Ishikawa (cell line): ENCODE measurements around the gene ZNF586.

Experiments used
- CEBPB ChIP-seq: IDR thresholded peaks from 2 replicates; pipeline ENCODE4 v1.6.1; 2012
- CREB1 ChIP-seq: IDR thresholded peaks from 2 replicates; pipeline ENCODE4 v1.6.1; 2012; ENCODE audit warnings: low read depth
- EGR1 ChIP-seq: IDR thresholded peaks from 2 replicates; pipeline ENCODE4 v1.6.1; 2012
- EP300 ChIP-seq: IDR thresholded peaks from 2 replicates; pipeline ENCODE4 v1.6.1; 2012; ENCODE audit warnings: borderline replicate concordance
- FOXM1 ChIP-seq: IDR thresholded peaks from 2 replicates; pipeline ENCODE4 v1.6.1; 2012; ENCODE audit warnings: low read depth, borderline replicate concordance
- NFIC ChIP-seq: IDR thresholded peaks from 2 replicates; pipeline ENCODE4 v1.6.1; 2012
- RAD21 ChIP-seq: IDR thresholded peaks from 2 replicates; pipeline ENCODE4 v1.6.1; 2012; ENCODE audit warnings: low read depth
- TAF1 ChIP-seq: IDR thresholded peaks from 2 replicates; pipeline ENCODE4 v1.6.1; 2012; ENCODE audit warnings: low read depth, mild to moderate bottlenecking
- TCF12 ChIP-seq: IDR thresholded peaks from 2 replicates; pipeline ENCODE4 v1.6.1; 2012; ENCODE audit warnings: low read depth
- TEAD4 ChIP-seq: IDR thresholded peaks from 2 replicates; pipeline ENCODE4 v1.6.1; 2012
- YY1 ChIP-seq: IDR thresholded peaks from 2 replicates; pipeline ENCODE4 v1.6.1; 2012; ENCODE audit warnings: low read depth
- ZBTB7A ChIP-seq: IDR thresholded peaks from 2 replicates; pipeline ENCODE4 v1.6.1; 2012; ENCODE audit warnings: low read depth
- TF ChIP-seq, protein P1 (sequence below): IDR thresholded peaks from 2 replicates; pipeline ENCODE4 v1.6.1; 2012
- TF ChIP-seq, protein P2 (sequence below): IDR thresholded peaks from 2 replicates; pipeline ENCODE4 v1.6.1; 2012
- TF ChIP-seq, protein P3 (sequence below): IDR thresholded peaks from 2 replicates; pipeline ENCODE4 v1.6.1; 2012; ENCODE audit warnings: low read depth, mild to moderate bottlenecking

Gene ZNF586

DNA sequence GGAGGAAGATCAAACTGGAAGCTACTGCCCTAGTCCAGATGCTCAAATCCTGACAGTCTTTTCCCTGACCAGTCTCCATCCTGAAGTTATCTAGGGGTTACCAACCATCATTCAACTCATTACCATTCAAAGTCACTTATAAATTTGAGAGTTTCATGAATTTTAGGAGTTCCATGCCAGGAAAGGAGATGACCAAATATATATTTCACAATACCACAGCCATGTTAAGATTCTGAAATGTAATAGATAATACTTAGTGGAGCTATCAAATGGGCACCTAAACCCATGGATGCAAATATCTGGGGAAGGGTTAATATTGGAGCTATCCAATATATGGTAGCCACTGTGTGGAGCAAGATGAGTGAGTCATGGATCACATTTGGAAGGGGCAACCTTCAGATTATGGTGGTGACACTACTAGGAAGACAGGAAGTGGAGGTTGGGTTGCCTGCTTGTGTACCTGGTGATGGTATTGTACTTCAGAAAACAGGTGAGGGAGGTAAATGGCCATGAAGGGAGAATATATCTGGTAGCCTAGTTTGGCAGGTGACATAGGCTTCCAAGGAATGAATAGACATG lies 18.7 kb downstream of the ZNF586 start:
- no peak for TF ChIP-seq EP300
- TF ChIP-seq FOXM1, result no peak
- TF ChIP-seq, protein P1, sequence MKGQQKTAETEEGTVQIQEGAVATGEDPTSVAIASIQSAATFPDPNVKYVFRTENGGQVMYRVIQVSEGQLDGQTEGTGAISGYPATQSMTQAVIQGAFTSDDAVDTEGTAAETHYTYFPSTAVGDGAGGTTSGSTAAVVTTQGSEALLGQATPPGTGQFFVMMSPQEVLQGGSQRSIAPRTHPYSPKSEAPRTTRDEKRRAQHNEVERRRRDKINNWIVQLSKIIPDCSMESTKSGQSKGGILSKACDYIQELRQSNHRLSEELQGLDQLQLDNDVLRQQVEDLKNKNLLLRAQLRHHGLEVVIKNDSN, result no peak
- TF ChIP-seq, protein P2, sequence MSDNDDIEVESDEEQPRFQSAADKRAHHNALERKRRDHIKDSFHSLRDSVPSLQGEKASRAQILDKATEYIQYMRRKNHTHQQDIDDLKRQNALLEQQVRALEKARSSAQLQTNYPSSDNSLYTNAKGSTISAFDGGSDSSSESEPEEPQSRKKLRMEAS, result no peak
- no peak for TF ChIP-seq TCF12
- TF ChIP-seq ZBTB7A, result no peak
- no peak for TF ChIP-seq EGR1
- TF ChIP-seq NFIC, result no peak
- TF ChIP-seq YY1, result no peak
- TF ChIP-seq, protein P3, sequence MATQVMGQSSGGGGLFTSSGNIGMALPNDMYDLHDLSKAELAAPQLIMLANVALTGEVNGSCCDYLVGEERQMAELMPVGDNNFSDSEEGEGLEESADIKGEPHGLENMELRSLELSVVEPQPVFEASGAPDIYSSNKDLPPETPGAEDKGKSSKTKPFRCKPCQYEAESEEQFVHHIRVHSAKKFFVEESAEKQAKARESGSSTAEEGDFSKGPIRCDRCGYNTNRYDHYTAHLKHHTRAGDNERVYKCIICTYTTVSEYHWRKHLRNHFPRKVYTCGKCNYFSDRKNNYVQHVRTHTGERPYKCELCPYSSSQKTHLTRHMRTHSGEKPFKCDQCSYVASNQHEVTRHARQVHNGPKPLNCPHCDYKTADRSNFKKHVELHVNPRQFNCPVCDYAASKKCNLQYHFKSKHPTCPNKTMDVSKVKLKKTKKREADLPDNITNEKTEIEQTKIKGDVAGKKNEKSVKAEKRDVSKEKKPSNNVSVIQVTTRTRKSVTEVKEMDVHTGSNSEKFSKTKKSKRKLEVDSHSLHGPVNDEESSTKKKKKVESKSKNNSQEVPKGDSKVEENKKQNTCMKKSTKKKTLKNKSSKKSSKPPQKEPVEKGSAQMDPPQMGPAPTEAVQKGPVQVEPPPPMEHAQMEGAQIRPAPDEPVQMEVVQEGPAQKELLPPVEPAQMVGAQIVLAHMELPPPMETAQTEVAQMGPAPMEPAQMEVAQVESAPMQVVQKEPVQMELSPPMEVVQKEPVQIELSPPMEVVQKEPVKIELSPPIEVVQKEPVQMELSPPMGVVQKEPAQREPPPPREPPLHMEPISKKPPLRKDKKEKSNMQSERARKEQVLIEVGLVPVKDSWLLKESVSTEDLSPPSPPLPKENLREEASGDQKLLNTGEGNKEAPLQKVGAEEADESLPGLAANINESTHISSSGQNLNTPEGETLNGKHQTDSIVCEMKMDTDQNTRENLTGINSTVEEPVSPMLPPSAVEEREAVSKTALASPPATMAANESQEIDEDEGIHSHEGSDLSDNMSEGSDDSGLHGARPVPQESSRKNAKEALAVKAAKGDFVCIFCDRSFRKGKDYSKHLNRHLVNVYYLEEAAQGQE, result no peak
- TF ChIP-seq CREB1, result no peak
- no peak for TF ChIP-seq RAD21
- no peak for TF ChIP-seq TEAD4
- no peak for TF ChIP-seq TAF1
- no peak for TF ChIP-seq CEBPB

DNA sequence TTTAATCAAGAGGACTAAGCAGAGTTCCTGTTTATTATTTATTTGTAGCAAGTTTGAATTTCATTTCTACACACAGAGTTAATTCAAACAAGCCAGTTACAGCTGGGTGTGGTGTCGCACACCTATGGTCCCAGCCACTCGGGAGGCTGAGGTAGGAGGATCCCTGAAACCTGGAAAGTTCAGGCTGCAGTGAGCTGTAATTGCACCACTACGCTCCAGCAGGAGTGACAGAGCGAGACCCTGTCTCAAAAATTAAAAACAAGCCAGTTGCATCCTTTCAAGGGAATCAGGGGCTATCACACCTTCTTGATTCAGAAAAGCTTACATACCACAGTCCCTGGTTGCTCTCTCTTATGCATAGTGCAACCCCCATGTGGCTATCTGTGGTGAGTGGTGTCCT lies 19.8 kb downstream of the ZNF586 start:
- TF ChIP-seq YY1, result no peak
- TF ChIP-seq, protein P2, result no peak
- TF ChIP-seq, protein P3, result no peak
- no peak for TF ChIP-seq EP300
- TF ChIP-seq FOXM1, result no peak
- TF ChIP-seq RAD21, result no peak
- TF ChIP-seq, protein P1, result no peak
- TF ChIP-seq NFIC, result no peak
- no peak for TF ChIP-seq TCF12
- no peak for TF ChIP-seq TEAD4
- no peak for TF ChIP-seq CREB1
- no peak for TF ChIP-seq CEBPB
- TF ChIP-seq TAF1, result no peak
- TF ChIP-seq ZBTB7A, result no peak
- no peak for TF ChIP-seq EGR1

DNA sequence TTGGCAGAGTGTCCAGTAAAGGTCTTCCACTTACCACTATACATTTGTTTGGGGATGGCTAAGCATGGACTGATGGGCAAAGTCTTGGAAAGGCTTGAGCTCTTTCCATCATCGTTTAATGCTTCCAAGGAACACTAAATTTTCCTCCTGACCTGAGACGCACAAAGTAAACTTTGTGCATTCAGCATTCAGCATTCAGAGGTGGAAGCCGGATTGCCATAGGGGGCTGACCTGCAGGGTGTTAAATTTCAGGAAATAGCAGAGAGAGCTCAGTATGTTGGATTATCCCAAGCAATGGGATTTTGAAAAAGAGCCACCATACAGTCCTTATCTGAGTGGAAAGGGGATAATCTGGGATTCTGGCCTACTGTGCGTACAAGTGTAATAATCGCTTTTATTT lies 31.2 kb downstream of the ZNF586 start:
- TF ChIP-seq CEBPB, result no peak
- TF ChIP-seq, protein P1, result no peak

DNA sequence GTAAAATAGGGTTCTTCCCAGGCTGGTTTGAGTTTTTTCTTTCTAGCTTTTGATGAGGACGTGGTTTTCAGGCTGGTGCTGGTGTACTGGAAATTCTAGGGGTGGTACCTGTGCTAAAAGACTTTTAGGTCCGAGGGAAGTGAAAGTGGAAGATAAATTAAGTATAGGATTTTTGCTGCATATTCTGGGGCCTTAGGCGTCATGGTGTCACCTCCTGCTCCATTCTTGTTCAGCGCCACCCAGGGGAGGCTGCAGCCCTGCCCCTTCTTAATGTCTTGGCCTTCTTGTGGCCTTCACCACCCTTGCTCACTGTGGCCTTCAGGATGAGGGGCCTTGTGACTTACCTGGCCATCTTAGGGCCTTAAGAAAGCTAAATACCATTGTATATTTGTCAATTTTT lies 32.8 kb downstream of the ZNF586 start:
- TF ChIP-seq FOXM1 (no peak), ZBTB7A (no peak), EGR1 (no peak)

DNA sequence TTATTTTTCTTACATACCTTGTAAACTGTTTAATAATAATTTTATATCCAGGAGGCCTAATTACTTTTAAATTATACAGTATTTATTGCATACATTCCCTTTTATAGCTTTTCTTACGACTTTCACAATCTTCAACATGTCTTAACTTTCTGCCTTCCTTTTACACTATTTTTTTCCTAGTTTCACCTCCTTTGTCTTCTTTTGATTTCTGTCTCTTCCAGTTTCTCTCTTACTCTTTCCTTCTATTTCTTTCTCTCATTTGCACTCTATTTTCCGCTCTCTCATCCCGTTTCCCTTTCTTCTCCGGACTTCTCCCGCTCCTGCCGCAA lies 33.8 kb downstream of the ZNF586 start:
- TF ChIP-seq TAF1 (no peak), EP300 (no peak), CEBPB (no peak), YY1 (no peak), TCF12 (no peak), EGR1 (no peak), RAD21 (no peak), NFIC (no peak), ZBTB7A (no peak), CREB1 (no peak), FOXM1 (no peak), TEAD4 (no peak)
- TF ChIP-seq, protein P2, result no peak
- TF ChIP-seq, protein P3, result no peak
- TF ChIP-seq, protein P1, result no peak
